OCI-LY1 (cell line): Measurements from ENCODE around the gene SUN1.

Source experiments
- CTCF ChIP-seq: fragments of 200-600 bp; sonication (generic), shearing (Covaris generic); IDR thresholded peaks from 2 replicates; pipeline ENCODE4 v1.5.1; 2017; ENCODE audit warnings: mild to moderate bottlenecking, antibody characterized with exemption, low read length, moderate library complexity, mixed read lengths
- EZH2 ChIP-seq: fragments of 200-600 bp; sonication (generic), shearing (Covaris generic); IDR thresholded peaks from 2 replicates; pipeline ENCODE4 v1.8.0; 2017; ENCODE audit warnings: borderline replicate concordance, mixed run types, mild to moderate bottlenecking, antibody characterized with exemption, low read length, moderate library complexity, mixed read lengths

- no peak for TF ChIP-seq CTCF
- no peak for TF ChIP-seq EZH2
These were observed 2.7 kb downstream of the SUN1 start for GRCh38 chr7:835021-835420.
